GM19099 (cell line): ENCODE measurements around the gene PITX3.

Source experiments
- POLR2A ChIP-seq: IDR thresholded peaks from 3 replicates; pipeline ENCODE4 v1.6.1; 2011; ENCODE audit warnings: low read depth; ENCODE audit not compliant: insufficient read length; ENCODE audit errors: extremely low read depth

Gene PITX3

GRCh38 chr10:102211615-102212299, 29.6 kb downstream of the PITX3 start:
- no peak for TF ChIP-seq POLR2A

DNA sequence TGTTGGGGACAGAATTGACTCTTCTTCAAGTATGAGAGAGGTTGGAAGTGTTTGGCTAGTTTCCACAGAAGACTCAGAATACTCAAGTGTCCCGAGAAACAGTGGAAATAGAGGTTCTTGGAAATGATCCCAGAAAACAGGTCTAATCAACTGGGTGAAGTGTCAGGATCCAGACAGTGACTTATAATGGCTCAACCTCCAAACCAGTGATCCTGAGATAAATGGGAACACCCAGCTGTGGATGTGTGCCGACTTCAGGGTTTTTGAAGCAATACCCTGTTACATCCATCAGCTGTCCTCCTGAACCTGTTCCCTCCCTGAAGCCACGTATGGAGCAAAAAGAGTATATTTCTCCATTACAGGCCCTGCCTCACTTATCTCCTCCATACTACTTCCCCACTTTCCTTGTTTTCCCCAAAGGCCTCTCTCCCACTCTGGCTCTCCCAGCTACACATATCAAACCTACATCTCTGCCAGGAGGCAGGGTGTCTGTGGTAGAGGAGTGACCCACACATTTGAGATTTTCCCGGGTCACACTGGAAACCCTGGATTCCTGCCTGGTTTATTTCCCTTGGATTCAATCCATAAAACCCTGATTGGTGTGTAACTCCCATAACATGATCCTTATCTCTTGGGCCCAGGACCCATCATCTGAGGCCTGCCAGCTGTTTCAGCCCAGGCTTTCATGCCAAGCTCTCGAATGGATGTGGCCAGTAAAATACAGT, 32.8 kb downstream of the PITX3 start:
- TF ChIP-seq POLR2A, result no peak

GRCh38 chr10:102202386-102202785, 38.9 kb downstream of the PITX3 start:
- TF ChIP-seq POLR2A, result no peak

DNA sequence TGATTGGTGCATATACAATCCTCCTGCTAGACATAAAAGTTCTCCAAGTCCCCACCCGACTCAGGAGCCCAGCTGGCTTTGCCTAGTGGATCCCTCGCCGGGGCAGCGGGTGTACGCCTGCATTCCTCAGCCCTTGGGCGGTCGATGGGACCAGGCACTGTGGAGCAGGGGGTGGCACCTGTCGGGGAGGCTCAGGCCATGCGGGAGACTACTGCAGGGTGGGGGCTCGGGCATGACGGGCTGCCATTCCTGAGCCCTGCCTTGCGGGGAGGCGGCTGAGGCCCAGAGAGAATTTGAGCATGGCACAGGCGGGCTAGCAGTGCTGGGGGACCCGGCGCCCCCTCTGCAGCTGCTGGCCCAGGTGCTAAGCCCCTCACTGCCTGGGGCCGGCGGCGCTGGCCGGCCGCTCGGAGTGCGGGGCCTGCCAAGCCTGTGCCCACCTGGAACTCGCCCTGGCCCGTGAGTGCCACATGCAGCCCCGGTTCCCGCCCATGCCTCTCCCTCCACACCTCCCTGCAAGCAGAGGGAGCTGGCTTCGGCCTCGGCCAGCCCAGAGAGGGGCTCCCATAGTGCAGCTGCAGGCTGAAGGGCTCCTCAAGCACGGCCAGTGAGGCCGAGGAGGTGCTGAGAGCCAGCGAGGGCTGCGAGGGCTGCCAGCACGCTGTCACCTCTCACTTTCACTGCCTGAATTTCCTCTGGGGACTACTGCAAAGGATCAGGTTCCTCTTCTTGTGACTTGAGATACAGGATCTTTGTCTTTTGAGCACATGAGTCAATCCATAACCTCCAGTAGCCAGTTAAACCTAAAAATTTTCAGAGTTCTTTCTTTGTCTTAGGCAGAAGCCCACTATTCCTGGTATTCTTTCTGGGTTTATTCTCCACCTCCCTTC, 40.3 kb downstream of the PITX3 start:
- TF ChIP-seq POLR2A, result no peak

DNA sequence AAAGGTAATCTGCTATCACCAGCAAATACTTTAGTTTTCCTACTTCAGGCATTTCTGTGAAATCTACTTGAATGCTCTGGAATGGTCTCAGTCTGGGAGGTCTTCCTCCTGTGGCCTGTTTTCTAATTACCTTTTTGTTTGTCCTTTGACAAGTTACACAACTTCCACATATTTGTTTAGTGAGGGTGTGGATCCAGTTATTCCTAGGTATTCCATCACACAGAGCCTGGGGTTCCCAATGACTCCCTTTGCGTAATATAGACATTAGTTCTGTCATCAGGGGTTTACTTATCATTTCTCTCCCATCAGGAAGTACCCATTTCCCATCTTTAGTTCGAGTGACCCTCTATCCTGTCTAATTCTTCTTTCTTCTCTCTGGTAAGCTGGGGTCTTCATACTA, 43.3 kb downstream of the PITX3 start:
- no peak for TF ChIP-seq POLR2A

DNA sequence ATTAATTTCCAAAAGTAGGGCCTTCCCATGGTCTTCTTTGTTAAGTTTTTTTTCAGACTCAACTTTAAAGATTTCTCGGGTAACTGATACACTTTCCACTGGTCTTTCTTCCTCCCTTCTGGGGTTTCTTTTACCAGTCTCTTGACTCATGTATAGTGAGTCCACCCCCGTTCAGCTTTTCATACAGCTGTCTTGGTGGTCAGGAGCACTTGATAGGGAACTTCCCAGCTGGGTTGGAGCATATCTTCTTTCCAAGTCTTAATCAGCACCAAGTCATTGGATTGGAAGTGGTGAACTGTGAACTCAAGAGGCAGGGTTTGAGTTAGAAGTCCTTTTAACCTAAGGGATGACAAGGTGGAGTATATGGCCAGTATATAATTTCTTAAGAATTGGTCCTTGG, 44.4 kb downstream of the PITX3 start:
- no peak for TF ChIP-seq POLR2A

- no peak for TF ChIP-seq POLR2A
Observed at GRCh38 chr10:102195296-102195870, 45.9 kb downstream of the PITX3 start.

GRCh38 chr10:102191956-102192355, 49.4 kb downstream of the PITX3 start:
- no peak for TF ChIP-seq POLR2A

- no peak for TF ChIP-seq POLR2A
Observed at GRCh38 chr10:102188298-102188940, 52.9 kb downstream of the PITX3 start.

- no peak for TF ChIP-seq POLR2A
Observed at GRCh38 chr10:102185811-102186527, 55.3 kb downstream of the PITX3 start.

DNA sequence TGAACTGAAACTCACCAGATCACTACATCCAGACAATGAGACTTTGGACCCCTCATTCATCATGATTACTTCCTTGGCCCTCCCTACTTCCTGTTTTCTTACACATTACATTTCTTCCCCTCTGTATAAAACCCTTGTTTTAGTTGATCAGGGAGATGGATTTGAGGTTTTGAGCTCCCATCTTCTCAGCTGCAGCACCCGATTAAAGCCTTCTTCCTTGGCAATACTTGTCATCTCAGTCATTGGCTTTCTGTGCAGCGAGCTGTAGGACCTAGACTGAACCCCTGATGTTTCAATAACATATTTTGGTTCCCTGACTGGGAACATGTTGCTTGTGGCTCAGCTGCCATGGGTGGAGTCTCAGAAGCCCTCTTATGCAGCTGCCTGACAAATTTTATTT, 56.0 kb downstream of the PITX3 start:
- TF ChIP-seq POLR2A, result no peak

DNA sequence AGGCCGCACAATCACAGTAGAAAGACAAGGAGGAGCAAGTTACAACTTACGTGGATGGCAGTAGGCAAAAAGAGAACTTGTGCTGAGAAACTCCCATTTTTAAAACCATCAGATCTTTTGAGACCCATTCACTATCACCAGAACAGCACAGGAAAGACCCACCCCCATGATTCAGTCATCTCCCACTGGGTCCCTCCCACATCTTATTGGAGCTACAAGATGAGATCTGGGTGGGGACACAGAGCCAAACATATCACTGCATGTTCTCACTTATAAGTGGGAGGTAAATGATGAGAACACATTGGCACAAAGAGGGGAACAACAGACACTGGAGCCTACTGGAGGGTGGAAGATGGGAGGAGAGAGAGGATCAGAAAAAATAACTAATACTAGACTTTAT, 56.7 kb downstream of the PITX3 start:
- no peak for TF ChIP-seq POLR2A
